AG10803 (cell line): ENCODE results near the gene GRIN2A.

ENCODE experiments used
- DNase-seq: peaks from one replicate; pipeline ENCODE4 v3.0.0; 2010; ENCODE audit warnings: low read depth
- H3K4me3 ChIP-seq: 2 replicates; pipeline ENCODE4 v1.5.1; 2011; ENCODE audit warnings: mild to moderate bottlenecking, low read length, control low read depth
- TF ChIP-seq, protein P1 (sequence below): conservative IDR thresholded peaks from 2 replicates; pipeline ENCODE4 v1.5.1; 2011; ENCODE audit warnings: mild to moderate bottlenecking, low read length, control low read depth, inconsistent platforms

GRIN2A gene

GRCh38 chr16:9921997-9922396 is 260.2 kb downstream of the GRIN2A start:
- DNase-seq, result no peak
- no peak overlapping the region for H3K4me3 ChIP-seq
- TF ChIP-seq, protein P1, sequence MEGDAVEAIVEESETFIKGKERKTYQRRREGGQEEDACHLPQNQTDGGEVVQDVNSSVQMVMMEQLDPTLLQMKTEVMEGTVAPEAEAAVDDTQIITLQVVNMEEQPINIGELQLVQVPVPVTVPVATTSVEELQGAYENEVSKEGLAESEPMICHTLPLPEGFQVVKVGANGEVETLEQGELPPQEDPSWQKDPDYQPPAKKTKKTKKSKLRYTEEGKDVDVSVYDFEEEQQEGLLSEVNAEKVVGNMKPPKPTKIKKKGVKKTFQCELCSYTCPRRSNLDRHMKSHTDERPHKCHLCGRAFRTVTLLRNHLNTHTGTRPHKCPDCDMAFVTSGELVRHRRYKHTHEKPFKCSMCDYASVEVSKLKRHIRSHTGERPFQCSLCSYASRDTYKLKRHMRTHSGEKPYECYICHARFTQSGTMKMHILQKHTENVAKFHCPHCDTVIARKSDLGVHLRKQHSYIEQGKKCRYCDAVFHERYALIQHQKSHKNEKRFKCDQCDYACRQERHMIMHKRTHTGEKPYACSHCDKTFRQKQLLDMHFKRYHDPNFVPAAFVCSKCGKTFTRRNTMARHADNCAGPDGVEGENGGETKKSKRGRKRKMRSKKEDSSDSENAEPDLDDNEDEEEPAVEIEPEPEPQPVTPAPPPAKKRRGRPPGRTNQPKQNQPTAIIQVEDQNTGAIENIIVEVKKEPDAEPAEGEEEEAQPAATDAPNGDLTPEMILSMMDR, result no peak

DNA sequence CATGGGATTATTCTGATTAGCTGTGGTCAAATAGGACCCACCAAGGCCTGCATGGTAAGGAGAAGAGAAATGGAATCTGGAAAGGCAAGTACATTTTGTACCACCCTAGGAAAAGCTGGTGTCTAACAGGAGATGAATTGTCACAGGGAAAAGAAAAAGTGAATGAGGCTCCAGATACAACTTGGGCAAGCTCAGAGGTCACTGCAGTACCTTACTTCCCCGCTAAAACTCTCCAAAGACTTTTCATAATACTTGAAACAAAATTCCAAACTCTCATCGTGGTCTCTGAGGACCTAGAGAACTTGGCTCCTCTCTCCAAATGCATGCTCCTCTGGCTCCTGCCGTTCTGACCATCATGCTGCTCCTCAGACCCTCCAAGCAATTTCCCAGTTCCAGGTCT is 262.8 kb downstream of the GRIN2A start:
- DNase-seq, result no peak
- TF ChIP-seq, protein P1, result no peak
- no peak overlapping the region for H3K4me3 ChIP-seq

- TF ChIP-seq, protein P1, result no peak
- no peak overlapping the region for H3K4me3 ChIP-seq
- no peak for DNase-seq
These were observed 264.5 kb downstream of the GRIN2A start for GRCh38 chr16:9917691-9918090.

DNA sequence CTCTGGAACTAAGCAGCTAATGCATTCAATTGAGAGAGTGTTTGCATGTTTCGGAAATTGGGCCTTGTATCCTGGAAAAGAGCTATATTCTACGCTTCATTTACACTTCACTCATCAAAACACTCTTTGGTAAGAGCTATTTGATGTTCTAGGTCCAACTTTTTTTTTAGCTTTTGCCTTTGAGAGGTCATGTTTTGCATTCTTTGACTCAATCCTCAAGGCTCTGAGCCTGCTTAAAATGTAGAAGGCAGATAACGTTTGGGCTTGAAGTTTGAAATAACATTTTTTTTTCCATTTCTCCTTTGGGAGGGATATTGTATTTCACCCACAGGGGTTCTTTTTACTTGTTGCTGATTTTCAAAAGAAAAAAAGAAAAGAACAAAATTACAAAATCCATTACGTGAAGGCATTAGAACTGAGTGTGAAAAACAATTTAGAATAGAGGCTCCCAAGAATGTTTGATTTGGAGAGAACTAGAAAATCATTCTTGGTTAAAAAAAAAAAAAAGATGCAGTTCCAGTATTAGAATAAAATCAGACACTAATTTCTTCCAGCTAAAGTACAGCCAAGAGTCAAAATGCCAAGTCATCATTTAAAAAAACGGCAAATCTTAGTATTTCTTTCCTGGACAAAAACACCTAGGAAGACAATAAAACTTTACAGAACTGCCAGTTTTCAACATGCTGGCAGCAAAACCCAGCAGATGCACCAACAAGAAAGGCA is 268.5 kb downstream of the GRIN2A start:
- TF ChIP-seq, protein P1, result no peak
- no peak for DNase-seq
- no peak overlapping the region for H3K4me3 ChIP-seq

- TF ChIP-seq, protein P1, result no peak
- H3K4me3 ChIP-seq, result no peak overlapping the region
- no peak for DNase-seq
These were observed 270.2 kb downstream of the GRIN2A start for GRCh38 chr16:9911989-9912388.

GRCh38 chr16:9911231-9911630 is 271.0 kb downstream of the GRIN2A start:
- TF ChIP-seq, protein P1, result no peak

DNA sequence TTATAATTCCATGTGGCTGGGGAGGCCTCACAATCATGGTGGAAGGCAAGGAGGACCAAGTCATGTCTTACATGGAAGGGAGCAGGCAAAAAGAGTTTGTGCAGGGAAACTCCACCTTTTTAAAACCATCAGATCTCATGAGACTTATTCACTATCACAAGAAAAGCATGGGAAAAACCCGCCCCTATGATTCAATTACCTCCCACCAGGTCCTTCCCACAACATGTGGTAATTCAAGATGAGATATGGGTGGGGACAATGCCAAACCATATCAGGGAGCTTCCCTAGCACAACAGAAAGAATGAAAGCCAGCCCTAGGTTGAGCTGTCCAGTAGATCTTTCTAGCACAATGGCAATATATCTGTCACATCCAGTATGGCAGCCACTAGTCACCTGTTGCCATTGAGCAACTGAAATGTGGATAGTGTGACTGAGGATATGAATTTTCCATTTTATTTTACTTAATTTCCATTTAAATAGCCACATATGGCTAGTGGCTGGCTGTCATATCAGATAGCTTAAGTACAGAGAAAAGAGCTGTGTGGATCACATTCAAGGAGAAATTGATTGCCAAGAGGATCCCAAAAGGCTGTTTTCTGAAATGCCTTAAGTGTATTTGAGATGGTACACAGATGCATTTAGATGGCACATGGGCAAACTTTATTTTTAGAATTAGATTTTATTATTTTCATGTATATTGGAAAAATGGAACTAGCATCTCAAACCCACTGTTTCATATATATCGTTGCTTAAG is 273.0 kb downstream of the GRIN2A start:
- TF ChIP-seq, protein P1, result no peak
- no peak for DNase-seq

More at GRCh38 chr16:9911231-9911630, 271.0 kb downstream of the GRIN2A start:
- H3K4me3 ChIP-seq, result no peak overlapping the region
- DNase-seq, result no peak

More for the DNA sequence above, 273.0 kb downstream of the GRIN2A start:
- H3K4me3 ChIP-seq, result no peak overlapping the region
